Astrocyte (in vitro differentiated cells and primary cell): Measurements from ENCODE around the gene REEP1.

Experiments used
- CTCF ChIP-seq: IDR thresholded peaks from 2 replicates; pipeline ENCODE4 v1.5.1; 2011; ENCODE audit warnings: low read depth, mild to moderate bottlenecking, inconsistent platforms, low read length, moderate library complexity; ENCODE audit not compliant: insufficient read depth
- EZH2 ChIP-seq: IDR thresholded peaks from 2 replicates; pipeline ENCODE4 v1.6.1; 2012; ENCODE audit warnings: mild to moderate bottlenecking, low read length, inconsistent platforms; ENCODE audit not compliant: insufficient read depth

DNA sequence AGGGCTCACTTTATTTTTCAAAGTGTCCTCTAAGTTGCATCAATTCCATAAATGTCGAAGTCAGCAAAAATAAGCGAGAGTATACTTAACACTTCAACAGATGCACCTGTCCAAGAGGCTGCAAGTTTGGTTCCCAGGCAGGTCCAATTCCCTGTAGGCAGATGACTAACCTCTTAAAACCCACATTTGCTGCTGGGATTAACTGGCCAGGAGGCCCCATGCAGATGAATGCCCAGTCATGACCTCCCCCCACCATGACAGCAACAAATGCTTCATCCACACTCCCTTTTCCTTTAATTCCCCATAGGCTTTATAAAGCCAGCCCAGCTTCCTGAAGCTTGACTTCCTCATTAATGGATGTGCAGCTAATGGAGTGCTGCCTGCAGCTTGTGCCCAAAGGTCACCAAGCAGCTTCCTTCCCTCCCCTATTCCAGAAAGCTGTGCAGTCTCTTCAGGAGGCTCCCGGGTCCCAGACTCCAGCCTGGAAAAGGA lies 35.7 kb downstream of the REEP1 start:
- TF ChIP-seq CTCF (no peak), EZH2 (no peak)
